Nephron (organoid): ENCODE data around the gene OR7G3.

Source experiments
- H3K27ac Mint-ChIP-seq, 3 experiments: 2 replicates each; pipeline ENCODE4 v1.8.0; 2020; ENCODE audit warnings: mixed read lengths in 3 of 3, mild to moderate bottlenecking in 2 of 3, moderate library complexity in 1 of 3
- H3K27me3 Mint-ChIP-seq: 2 replicates; pipeline ENCODE4 v1.8.0; 2021; ENCODE audit warnings: low read depth, mild to moderate bottlenecking, moderate library complexity, mixed read lengths
- H3K36me3 Mint-ChIP-seq: 2 replicates; pipeline ENCODE4 v1.8.0; 2020; ENCODE audit warnings: low read depth, mixed read lengths
- H3K4me1 Mint-ChIP-seq: 2 replicates; pipeline ENCODE4 v1.8.0; 2020; ENCODE audit warnings: mixed read lengths
- H3K4me3 Mint-ChIP-seq, 3 experiments: 2 replicates each; pipeline ENCODE4 v1.8.0; 2020; ENCODE audit warnings: mild to moderate bottlenecking in 3 of 3, mixed read lengths in 3 of 3, moderate library complexity in 2 of 3
- H3K9me3 Mint-ChIP-seq: 2 replicates; pipeline ENCODE4 v1.8.0; 2020; ENCODE audit warnings: mixed read lengths
- CTCF ChIP-seq, 3 experiments: fragments of 200-600 bp; sonication (generic); IDR thresholded peaks; one replicate each; pipeline ENCODE4 v1.5.0; 2021; ENCODE audit warnings: antibody characterized with exemption in 3 of 3; ENCODE audit not compliant: unreplicated experiment in 3 of 3

OR7G3 gene

DNA sequence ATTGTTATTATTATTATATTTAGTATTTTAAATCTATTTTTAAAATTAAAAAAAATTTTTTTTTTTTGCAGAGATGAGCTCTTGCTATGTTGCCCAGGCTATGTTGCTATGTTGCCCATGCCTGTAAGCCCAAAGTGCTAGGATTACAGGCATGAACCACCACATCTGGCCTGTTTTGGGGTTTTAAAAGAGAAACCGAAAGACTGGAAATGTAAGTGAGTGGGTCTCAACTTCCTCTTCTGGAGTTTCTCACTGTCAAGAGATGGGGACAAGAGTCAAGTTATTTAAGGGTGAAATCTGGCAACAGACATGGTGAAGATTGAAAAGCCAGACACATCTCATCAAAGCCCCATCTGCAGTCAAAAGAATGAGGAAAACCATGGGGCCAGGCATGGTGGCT is 4.2 kb upstream of the OR7G3 start:
- peaks cover 18% of the 10 kb centered on the region for H3K27me3 Mint-ChIP-seq
- H3K36me3 Mint-ChIP-seq = no peaks in the 10 kb centered on the region
- H3K27ac Mint-ChIP-seq = no peak overlapping the region
- peaks cover 3% of the 10 kb centered on the region for H3K9me3 Mint-ChIP-seq
- H3K4me3 Mint-ChIP-seq = no peak overlapping the region
- no peaks in the 10 kb centered on the region for H3K4me1 Mint-ChIP-seq
- no peak for TF ChIP-seq CTCF (IDR thresholded peaks at IDR 0.05; ENCODE audit: unreplicated experiment in 3 of 3)

DNA sequence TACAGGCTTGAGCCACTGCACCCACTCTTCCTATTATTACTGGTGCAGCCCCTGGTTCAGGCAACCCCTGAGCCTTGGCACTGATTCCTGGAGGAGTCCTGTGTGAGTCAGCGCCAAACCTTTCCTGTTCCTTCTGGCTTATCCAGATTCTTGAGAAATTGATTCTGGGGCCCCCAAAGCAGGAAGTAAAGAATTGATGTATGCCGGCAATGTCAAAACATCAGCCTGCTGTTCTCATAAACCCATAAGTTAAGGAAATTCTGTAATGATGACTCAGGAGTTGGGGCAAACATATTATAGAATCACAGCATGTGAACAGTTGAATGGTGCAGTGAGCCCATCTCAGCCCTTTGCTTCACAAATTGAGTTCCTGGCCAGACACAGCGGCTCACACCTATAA is 1.4 kb upstream of the OR7G3 start:
- Mint-ChIP-seq H3K4me1 (no peaks in the 10 kb centered on the region), H3K27ac (no peak overlapping the region), H3K36me3 (no peaks in the 10 kb centered on the region), H3K4me3 (no peak overlapping the region), H3K27me3 (peaks cover 22% of the 10 kb centered on the region), H3K9me3 (peaks cover 7% of the 10 kb centered on the region)
- no peak for TF ChIP-seq CTCF (IDR thresholded peaks at IDR 0.05; ENCODE audit: unreplicated experiment in 3 of 3)

DNA sequence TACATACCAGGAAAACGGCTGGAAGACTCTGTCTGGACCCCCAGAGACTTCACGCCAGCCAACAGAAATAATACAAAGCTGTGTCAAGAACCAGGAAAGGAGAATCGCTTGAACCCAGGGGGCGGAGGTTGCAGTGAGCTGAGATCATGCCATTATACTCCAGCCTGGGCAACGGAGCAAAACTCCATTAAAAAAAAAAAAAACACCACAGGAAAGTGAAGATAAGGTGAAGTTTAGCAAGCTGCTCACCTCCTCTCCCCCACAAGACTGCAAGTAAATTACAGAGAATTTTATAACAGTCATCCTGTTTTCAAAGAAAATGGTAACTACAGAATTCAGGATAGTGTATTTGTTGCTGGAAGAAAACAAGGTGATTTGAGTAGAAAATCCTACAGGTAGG is 10.2 kb downstream of the OR7G3 start:
- H3K27ac Mint-ChIP-seq = no peak overlapping the region
- no peak for TF ChIP-seq CTCF (IDR thresholded peaks at IDR 0.05; ENCODE audit: unreplicated experiment in 3 of 3)
- H3K36me3 Mint-ChIP-seq = no peaks in the 10 kb centered on the region
- no peak overlapping the region for H3K4me3 Mint-ChIP-seq
- peaks cover 8% of the 10 kb centered on the region for H3K27me3 Mint-ChIP-seq
- no peaks in the 10 kb centered on the region for H3K4me1 Mint-ChIP-seq
- peaks cover 3% of the 10 kb centered on the region for H3K9me3 Mint-ChIP-seq

DNA sequence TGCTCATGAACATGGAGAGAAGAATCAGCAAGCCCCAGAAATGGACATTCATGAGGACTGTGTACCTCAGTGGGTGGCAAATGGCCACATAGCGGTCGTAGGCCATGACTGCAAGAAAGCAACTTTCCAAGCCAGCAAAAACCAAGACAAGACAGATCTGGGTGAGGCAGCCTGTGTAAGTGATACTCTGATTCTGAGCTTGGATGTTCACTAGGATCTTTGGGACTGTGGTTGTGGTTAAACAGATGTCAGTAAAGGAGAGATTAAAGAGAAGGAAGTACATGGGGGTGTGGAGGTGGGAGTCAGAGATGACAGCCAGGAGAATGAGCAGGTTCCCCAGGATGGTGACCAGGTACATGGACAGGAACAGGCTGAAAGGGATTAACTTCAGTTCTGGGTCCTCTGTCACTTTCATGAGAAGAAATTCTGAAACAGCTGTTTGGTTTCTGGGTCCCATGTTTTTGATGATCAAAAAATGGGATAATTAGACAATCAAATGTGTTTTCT is 11.4 kb downstream of the OR7G3 start, which contains the start of gene OR7G1:
TSS of gene OR7G1 (minus strand) at position 457 of the 507 bp plus-strand sequence. CDS start at position 457, 0 bp downstream.
- Mint-ChIP-seq H3K27ac (no peak within 1 kb of the TSS), H3K4me3 (no peak within 1 kb of the TSS), H3K9me3 (peaks cover 3% of the 10 kb centered on the region), H3K27me3 (peaks cover 8% of the 10 kb centered on the region), H3K36me3 (no peaks in the 10 kb centered on the region), H3K4me1 (no peaks in the 10 kb centered on the region)
- no peak for TF ChIP-seq CTCF (IDR thresholded peaks at IDR 0.05; ENCODE audit: unreplicated experiment in 3 of 3)

- no peaks in the 10 kb centered on the region for H3K36me3 Mint-ChIP-seq
- no peaks in the 10 kb centered on the region for H3K4me1 Mint-ChIP-seq
- TF ChIP-seq CTCF (IDR thresholded peaks at IDR 0.05; ENCODE audit: unreplicated experiment in 3 of 3) = no peak
- H3K27me3 Mint-ChIP-seq = peaks cover 4% of the 10 kb centered on the region
- H3K9me3 Mint-ChIP-seq = peaks cover 12% of the 10 kb centered on the region
- H3K27ac Mint-ChIP-seq = no peak overlapping the region
- no peak overlapping the region for H3K4me3 Mint-ChIP-seq
These were observed 16.8 kb downstream of the OR7G3 start for GRCh38 chr19:9109959-9110358.

DNA sequence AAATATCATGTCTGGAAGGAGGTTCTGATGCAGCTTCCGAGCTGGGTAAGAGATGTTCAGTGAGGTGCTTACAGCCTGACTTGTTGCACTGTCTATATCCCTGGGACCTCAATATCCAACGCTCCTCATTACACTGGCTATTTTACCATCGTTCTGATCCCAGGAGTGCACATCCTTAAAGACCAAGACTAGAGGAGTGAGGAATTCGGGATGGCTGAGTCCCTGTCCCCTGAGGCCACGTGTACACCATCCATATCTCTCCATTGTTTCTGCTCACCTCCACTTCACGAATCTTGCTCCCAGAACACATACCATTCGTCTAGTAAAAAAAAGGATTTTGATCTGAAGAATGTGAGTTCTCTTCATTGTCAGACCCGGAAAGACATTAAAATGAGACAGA is 19.4 kb downstream of the OR7G3 start, which contains the start of gene OR7G2:
TSS of gene OR7G2 (minus strand) at position 101 of the 400 bp plus-strand sequence. CDS start 4,232 bp downstream, outside the sequence.
- Mint-ChIP-seq H3K9me3 (peaks cover 17% of the 10 kb centered on the region), H3K27ac (no peak within 1 kb of the TSS), H3K4me1 (no peaks in the 10 kb centered on the region), H3K27me3 (peaks cover 4% of the 10 kb centered on the region), H3K4me3 (no peak within 1 kb of the TSS), H3K36me3 (no peaks in the 10 kb centered on the region)
- TF ChIP-seq CTCF (IDR thresholded peaks at IDR 0.05; ENCODE audit: unreplicated experiment in 3 of 3) = no peak
